ENCODE results near the gene ITGB5. TPM values are rescaled to one million over a fixed set of nuclear protein-coding genes. Genes with fewer than 3 reads are reported as not detected.
A peak's percentile ranks its signal among the peaks of the same experiment; 100 is the strongest.
"Not testable (repeated sequence)": the region's sequence is repeated elsewhere in the genome, so short reads cannot be mapped to it uniquely, and the experiment has no call there.

Gene ITGB5
- polyA plus RNA-seq, 10 donors: 14.3 to 62.0 (median 24.1) TPM

DNA sequence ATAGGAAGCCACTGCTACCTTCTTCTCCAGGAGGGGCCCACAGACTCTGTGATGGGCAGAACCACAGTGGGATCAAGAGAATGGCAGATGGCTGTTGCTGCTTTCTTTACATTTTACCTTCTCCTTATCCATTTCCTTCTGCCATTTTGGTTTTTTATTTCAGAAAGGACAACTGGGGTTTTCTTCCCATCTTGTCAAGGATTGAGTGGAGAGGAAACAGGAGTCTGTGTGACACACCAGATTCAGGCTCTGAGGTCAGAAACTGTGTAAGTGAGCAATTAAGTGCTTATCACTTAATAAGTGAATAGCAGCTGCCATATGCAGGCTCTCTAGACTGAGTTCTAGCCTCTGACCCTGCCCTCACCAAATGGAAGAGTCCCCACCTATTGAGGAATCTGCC is 47.3 kb downstream of the ITGB5 start:
- no peak for DNase-seq

DNA sequence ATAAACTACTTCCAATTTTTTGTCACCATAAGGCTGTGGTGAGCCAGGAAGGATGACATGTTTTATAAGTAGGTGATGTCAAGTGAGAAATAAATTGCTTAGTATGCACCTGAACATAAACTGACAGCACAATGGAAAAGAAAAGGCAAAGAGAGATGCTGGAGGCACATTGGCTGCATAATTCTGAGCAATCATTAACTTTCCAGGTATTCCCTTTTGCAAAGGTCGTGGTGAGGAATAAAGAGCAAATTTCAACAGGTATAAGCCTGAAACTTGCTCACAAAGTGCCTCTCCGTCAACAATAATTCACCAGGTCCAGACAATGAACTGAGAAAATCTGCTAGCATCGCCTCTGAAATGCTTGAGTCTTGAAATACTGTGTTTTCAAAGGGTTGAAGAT is 48.2 kb downstream of the ITGB5 start:
- no peak for DNase-seq

DNA sequence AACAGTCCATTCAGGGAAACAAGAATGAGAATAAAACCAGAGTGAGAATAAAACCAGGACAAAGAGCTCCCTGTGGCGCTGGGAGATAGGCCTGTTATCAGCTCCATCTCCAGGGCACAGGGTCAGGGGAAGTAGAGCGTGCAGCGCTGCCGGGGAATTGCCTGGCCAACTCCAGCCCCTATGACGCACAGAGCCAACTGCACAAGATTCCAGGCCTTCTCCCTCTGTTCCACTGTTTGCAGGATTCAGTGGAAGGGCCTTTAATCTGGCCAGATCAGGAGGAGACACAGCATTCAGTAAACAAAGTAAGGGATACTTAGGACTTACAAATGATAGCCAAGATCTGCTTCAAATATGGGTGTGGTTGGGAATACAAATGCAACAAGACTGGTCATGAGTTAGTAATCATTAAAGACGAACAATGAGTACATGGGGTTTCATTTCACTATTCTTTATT is 49.4 kb downstream of the ITGB5 start:
- peak; percentile 44 to 79 (median 51) for DNase-seq

DNA sequence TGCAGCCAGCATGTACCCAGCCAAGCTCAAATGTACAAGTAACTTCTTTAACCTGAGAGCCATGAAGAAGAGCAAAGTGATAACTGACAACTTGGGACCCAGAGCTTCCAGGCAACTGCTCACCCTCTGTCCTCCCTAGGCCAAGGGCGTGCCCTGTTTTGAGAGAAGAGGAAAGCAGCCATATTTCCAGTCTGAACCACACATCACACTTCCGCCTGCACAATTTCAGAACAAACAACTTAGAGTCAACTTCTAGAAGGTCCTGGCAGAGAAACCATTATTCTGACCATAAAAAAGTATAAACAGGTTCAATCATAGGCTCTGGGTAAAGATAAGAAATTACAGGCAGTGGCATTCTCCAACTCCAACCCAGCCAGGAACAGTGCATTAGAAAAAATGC is 50.1 kb downstream of the ITGB5 start:
- DNase-seq: no peak

DNA sequence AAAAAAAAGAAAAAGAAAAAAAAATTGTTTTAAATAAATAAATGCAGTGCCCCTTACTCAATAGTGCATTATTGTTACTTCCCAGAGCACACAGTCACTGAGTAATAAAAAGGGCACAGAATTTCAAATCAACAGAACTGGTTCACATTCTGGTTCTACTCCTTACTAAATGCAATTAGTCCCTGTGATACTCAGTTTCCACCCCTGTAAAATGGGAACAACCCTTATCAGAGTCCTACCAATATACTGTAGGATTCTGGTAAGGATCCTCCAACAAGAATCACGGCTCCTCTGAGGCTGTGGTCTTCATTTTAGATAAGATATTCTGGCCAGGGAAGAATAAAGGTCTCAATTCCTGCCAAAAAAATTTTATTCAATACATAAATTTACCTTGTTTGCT is 50.7 kb downstream of the ITGB5 start:
- no peak for DNase-seq

DNA sequence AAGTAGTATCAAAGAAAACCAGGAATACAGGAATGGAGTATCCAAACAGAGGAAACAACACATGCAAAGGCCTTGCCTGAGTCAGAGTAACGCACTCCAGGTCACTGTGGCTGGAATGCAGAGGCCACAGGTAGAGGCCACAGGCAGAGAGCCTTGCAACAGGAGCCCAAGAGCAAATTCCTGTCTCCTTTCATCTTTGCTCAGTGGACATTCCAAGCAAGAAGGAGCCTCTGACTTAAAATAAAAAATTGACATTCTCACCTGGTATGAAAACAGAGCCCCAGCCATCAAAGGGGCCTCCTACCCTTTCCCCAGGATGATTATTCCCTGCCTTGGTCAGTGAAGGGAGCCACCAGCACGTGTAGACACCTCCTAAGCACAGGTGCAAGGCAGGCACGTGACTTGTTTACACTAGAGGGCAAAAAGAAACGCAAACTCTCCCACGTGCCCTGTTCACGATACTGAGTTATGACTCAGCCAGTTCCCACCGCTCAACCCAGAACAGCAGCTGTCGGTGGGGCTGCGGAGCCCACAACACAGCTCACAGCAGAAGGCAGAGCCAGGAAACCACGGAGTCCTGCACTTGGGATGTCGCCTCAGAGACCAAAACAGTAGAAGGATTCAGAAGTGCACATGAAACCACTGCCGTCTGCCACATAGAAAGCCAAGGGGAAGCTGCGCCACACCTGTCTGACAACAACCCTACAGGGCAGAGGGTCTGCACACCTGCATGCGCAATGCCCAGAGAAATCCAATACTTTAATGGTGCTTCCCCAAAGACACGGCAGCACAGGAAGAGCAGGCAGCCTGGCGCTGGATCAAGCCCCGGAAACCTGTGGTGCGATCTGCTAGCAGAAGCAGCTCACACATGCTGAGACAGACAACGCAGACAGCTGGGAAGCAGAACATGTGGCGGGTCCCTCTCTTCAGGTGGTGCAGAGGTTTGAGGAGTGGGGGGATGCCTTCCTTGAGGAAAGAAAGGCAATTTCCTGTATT is 52.1 kb downstream of the ITGB5 start:
- DNase-seq: peak in 2 of 3 donors; percentile 62 to 78

DNA sequence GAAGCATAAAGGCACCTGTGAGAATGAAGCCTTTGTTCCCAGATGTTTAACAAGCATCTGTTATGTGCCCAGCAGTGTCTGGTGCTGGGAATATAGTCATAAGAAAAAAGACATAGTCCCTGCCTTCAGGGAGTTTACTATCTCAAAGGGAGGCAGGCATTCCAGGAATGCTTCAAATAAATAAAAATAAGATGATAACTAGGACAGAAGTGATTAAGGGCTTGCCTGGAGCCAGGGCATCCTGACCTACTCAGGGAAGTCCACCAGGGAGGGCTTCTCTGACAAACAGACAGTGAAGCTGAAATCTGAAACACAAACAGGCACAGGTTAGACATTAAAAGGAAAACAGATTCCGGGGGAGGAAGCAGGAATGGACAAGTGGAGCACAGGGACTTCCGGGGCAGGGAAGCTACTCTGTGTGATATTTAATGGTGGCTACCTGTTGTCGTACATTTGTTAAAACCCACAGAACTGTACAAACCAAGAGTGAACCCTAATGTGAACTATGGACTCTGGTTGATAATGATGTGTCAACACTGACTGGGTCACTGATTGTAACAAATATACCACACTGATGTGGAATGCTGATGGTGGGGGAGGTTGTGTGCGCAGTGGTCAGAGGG is 53.3 kb downstream of the ITGB5 start:
- no peak for DNase-seq

DNA sequence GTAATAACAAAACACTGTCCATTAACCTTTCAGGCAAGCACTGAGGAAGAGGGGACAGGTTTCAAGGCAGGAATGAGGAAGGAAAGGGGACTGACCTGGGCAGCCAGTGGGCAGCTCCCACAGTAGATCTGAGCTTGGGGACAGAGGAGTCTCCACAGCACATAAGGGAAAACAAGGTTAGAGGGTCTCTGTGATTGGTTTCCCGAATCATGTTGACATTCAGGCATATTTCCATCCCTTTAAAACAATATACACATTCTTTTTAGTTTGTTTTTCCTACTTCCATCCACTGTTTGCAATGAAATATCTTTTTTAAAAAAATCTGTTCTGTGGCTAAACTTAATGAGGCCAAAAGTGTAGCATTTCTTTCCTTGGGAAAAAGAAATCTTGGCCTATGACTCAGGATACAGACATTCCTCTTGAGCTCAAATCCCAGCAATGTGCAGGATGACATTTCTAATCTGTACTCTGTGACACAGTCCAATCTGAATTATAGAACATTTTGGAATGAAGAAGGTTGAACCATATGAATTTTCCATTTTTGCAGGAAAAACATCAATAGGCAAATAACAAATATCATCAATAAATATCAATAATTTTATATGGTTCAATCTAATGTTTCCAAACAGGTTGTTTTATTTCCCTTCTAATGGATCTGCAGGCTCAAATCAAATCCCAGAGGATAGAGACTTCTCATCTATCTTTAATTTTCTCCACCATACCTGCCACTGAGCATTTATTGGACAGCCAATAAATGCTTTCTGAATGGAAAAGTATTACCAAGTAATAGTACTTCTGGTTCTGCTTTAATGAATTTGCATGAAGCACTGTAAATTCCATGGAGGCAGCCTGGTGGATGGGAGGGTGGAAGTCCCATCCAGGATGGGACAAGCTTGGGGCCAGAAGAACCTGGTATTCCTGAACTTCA is 54.1 kb downstream of the ITGB5 start:
- DNase-seq: peak in 1 of 3 donors; percentile 75

DNA sequence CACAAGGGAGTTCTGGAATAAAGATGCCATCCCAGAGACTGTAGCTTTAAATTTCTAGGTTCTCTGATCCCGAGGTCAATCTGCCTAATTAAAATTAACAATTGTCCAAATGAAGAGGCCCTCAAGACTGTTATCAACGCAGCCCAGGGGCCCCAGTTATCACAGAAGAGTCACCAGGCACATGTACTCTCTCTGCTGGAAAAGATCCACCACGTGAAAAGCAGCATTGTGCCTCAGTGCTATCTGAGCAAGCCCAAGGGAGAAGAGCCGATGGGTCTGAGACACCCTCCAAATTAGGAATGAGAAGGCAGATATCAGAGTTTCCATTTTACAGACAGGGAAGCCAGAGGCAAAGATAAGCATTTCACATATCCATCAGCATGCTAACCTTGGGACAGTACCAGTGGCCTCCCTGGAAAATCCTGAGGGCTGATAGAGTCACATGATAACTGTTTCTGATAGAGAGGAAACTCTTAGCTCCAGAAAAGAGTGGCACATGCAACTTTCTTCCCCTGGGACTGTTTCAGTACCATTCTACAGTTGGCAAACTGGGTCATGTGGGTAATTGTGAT is 55.5 kb downstream of the ITGB5 start:
- DNase-seq: no peak

DNA sequence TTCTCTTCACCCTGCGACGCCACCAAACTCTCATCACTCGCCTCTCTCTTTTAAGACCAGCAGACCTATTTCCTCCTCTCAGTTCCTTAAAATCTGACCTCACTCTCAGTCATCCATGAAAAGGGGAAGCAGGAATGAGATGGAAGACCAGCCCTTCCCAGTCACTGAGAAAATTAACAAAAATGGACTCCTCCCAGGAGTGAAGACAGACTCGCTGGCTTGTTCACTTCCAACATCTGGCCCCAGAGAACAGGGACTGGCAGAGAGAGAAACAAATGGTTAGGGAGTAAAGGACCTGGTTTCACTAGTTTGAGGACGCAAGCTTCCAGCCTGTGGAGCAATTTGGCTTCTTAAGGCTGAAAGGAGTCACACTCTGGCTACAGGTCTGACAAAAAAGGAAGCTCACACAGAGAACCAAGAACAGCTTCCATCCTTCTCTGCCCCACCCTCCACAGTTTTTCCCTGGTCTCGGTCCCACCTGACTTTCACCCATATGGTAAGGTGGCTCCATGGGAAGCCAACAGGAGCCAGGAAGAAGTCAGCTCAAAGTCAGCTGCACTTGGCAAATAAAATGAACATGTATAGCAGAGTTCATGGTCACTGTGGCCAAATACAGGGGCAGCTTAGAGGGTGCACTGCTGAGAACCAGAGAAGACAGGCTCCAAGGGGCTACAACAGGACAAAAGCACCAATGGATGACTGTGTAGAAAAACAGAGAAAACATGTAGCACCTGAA is 57.2 kb downstream of the ITGB5 start:
- DNase-seq: no peak

DNA sequence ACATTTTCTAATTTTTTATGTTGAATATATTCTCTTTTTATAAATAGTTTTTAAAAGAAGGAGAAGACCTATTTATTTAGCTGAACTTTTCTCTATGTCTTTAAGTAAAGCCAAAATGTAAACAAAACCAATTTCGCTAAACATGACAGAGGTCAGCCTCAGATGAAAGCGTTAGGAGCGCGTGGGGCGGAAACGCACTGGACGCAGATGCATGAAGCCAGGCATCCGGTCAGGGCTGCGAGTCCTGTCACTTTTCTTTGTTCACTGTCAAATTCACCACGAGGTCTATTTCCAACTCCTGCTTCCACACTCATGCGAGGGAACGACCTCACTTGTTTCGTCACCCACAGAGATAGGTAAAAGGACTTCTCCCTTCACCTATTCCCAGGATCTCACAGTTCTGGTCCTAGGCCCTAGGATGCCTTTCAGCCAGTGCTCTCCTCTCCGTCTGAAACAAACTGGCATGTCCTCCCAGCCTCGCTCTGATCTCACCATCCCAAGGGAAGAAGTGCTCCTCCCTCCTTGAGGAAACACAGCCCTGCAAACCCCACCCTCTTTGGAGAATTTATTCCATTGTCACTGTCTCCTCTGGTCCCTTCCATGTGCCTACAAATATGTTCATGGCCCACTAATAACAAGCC is 57.9 kb downstream of the ITGB5 start:
- no peak for DNase-seq

DNA sequence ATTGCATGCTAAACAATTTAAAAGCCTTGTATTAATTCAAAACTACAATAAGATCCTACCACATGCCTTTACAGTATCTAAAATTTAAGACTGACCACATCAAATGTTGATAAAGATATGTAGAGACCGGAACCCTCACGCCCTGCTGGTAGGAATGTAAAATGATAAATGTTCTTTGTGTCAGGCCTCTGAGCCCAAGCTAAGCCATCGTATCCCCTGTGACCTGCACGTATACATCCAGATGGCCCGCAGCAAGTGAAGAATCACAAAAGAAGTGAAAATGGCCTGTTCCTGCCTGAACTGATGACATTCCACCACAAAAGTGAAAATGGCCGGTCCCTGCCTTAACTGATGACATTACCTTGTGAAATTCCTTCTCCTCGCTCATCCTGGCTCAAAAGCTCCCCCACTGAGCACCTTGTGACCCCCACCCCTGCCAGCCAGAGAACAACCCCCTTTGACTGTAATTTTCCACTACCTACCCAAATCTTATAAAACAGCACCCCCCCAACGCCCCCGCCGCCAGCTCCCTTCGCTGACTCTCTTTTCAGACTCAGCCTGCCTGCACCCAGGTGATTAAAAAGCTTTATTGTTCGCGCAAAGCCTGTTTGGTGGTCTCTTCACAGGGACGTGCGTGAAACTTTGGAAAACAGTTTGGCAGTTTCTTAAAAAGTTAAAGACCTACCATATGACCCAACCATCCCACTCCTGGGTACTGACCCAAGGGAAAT is 59.5 kb downstream of the ITGB5 start:
- not testable (repeated sequence) for DNase-seq

DNA sequence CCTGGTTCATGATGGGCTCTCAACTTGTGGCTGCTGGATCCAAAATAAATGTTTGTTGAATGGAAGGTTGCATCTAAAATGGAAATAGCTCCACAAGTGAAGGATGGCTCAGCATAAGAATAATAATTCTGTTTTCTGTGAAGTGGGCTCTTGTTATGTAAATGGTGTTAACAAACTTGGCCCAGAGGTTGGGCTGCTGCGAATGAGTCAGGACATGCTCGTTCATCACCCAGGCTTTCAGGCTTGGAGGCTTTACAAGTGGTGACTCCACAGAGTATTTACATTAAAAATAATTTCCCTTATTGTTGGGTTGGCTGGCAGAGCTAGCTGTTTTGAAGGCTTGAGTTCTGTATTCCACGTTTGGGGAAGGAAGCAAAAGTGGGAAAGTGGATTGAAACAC is 60.5 kb downstream of the ITGB5 start:
- peak in 1 of 3 donors; percentile 58 for DNase-seq

DNA sequence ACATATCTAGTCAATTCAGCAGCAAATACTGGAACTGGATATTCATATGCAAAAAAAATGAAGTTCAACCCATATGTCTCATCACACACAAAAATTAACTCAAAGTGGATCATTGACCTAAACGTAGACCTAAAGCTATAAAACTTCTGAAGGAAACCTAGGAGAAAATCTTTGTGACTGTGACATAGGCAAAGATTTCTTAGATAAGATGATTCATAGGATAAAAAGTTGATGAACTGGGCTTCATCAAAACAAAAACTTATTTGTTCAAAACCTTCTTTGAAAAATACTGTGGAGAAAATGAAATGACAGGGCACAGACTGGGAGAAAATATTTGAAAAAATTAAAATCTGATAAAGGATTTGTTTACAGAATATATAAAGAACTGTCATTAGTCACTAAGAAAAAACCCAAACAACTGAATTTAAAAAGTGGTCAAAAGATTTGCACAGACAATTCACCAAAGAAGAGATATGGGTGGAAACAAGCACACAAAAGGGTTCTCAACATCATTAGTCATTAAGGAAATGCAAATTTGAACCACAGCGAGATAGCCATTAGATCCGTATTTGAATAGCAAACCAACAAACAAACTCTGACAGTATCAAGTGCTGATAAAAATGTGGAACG is 62.8 kb downstream of the ITGB5 start:
- no peak for DNase-seq

DNA sequence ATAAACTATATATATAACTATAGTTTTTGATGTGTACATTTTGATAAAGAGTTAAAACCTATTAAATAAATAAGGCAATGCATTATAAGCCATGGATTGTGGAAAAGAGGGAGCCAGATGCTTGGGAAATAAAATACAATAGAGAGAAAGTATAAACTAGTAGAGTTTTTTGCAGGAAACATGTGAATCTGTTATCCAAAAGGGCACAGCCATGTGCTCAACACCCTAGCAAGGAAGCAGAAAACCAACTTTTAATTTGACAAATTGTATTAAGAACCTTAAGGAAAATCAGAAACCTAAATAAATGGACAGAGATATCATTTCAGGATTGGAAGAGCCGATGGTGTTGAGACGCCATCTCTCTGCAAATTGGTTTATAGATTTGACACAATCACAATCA is 63.5 kb downstream of the ITGB5 start:
- no peak for DNase-seq

DNA sequence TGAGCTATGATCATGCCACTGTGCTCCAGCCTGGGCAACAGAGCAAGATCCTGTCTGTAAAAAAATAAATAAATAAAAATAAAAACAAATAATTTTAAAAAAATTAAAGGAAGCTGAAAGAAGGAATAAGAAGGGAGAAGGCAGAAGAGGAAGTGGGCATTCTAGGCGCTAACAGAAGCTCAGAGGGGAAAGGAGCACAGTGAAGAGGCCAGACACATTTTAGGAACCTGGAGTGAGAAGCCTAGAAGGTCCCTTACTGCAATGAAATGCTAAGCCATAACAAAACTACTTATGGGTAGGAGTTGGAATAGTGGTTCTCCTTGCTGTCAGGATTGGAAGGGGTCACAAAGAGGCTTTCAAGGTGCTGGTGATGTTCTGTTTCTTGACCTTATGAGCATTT is 64.0 kb downstream of the ITGB5 start:
- DNase-seq: no peak

DNA sequence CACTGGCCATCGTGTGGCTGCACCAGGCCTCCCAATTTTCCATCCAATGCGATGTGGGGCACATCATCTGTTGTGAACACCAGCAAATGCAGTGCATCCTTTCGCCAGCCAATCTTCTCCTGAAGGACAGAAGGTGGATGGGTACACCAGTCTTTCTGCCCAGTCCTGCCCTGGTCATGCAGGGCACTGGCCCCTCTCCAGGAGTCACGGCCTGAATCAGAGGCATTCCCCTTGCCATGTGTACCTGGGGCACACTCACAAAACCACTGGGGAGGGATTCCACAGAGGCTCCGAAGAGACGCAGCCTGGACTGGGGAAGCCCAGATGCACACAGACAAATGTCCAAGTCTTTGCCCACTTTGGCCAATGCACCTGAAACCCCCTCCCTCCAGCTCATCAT is 65.8 kb downstream of the ITGB5 start:
- no peak for DNase-seq

DNA sequence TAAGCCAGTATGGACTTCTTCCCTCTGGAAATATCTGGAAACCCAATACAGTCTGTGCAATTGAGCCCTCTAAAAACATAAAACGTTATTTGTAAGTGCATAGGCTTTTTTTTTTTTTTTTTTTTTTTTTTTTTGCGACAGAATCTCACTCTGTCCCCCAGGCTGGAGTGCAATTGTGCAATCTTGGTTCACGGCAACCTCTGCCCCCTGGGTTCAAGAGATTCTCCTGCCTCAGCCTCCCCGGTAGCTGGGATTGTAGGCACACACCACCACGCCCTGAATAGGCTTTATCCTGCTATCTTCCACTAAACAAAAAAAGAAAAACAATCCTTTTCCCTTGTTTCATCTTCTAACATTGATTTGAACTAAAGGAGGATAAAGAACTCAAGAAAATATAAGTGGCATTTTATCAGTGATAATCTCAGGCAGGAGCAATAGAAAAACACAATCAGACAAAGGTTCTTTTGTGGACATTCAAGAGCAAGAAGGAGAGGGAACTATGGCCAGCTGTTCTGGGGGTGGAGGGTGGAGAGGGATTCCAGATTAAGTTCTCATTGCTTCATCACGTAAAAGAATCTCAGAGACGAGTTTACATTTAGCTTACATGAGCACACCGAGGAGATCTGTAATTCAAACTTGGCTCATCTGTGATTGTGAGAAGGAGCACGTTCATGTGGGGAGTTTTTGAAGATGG is 68.6 kb downstream of the ITGB5 start:
- DNase-seq: peak in 1 of 3 donors; percentile 63
